ENCODE data around the gene ZDHHC18.
"Not testable (repeated sequence)": the region's sequence is repeated elsewhere in the genome, so short reads cannot be mapped to it uniquely, and the experiment has no call there.

Gene ZDHHC18

DNA sequence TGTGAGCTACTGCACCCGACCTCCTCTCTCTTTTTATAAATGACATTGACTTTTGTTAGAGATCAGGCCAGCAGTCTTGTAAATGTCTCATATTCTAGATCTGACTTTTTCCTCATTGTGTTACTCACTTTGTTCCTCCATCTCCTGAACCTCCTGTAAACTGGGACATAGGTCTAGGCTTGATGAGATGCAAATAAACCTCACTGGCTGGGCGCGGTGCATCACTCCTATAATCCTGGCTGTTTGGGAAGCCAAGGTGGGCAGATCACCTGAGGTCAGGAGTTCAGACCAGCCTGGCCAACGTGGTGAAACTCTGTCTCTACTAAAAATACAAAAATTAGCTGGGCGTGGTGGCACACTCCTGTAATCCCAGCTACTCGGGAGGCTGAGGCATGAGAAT lies 21.3 kb downstream of the ZDHHC18 start:
- H3K9ac ChIP-seq (ENCODE audit: low read depth, low read length, poor library complexity); DNase-seq (ENCODE audit: low spot score); H2BK120ac ChIP-seq (ENCODE audit: low read depth, low read length); H3K4ac ChIP-seq (ENCODE audit: low read length); H3K4me3 ChIP-seq (ENCODE audit: low read length in 2 of 2); H4K8ac ChIP-seq (ENCODE audit: low read depth, low read length); H2AK5ac ChIP-seq (ENCODE audit: low read depth, low read length); H3K4me1 ChIP-seq (ENCODE audit: control insufficient read depth in 2 of 2, insufficient read depth in 1 of 2, low read depth in 1 of 2, low read length in 2 of 2); H2BK15ac ChIP-seq (ENCODE audit: low read length); H2BK5ac ChIP-seq (ENCODE audit: low read length); H3K27ac ChIP-seq (replicated peaks; ENCODE audit: low read length); H4K91ac ChIP-seq (ENCODE audit: low read depth, low read length, poor library complexity); H2BK12ac ChIP-seq (ENCODE audit: low read length); H2AFZ ChIP-seq (ENCODE audit: low read length); H3K14ac ChIP-seq (ENCODE audit: low read length); H3K27me3 ChIP-seq (ENCODE audit: control insufficient read depth in 3 of 3, insufficient read depth in 3 of 3, low read depth in 1 of 3, low read length in 3 of 3); H3K4me2 ChIP-seq (ENCODE audit: insufficient read depth, low read length, poor library complexity, severe bottlenecking); H3K18ac ChIP-seq (ENCODE audit: low read length); H3K79me1 ChIP-seq (ENCODE audit: low read depth, low read length); H3K9me3 ChIP-seq (replicated peaks in 1 of 2; ENCODE audit: control insufficient read depth in 2 of 2, insufficient read depth in 1 of 2, low read depth in 1 of 2, low read length in 2 of 2); H3K23ac ChIP-seq (ENCODE audit: low read depth, low read length, poor library complexity): not testable (repeated sequence)
- peaks cover 41 to 84% of the 10 kb centered on the region in 2 donors for H3K36me3 ChIP-seq (replicated peaks in 1 of 2; ENCODE audit: control insufficient read depth in 2 of 2, insufficient read depth in 2 of 2, low read length in 2 of 2)
- WGBS, 2 donors (ENCODE audit: extremely low coverage in 2 of 2, insufficient read length in 2 of 2, insufficient replicate concordance in 1 of 2), result no CpG with 5 or more reads among the region's 6 CpGs

DNA sequence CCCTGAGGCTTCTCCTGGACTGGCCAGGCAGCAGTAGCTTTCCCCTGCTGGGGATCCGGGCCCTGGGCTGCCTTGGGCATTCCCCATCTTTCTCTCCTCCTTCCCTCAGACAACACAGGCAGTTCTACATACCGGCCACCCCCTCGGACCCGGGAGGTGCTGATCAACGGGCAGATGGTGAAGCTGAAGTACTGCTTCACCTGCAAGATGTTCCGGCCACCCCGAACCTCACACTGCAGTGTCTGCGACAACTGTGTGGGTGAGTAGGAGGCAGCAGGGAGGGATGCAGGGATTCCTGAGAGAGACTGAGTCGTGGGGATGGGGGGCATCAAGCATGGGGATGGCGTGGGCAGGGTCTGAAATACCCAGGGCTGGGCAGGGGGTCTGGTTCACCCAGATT lies 22.0 kb downstream of the ZDHHC18 start:
- Histone ChIP-seq H3K4me3 (ENCODE audit: low read length in 2 of 2) (no peak overlapping the region), H3K4me2 (ENCODE audit: insufficient read depth, low read length, poor library complexity, severe bottlenecking) (no peak overlapping the region), H3K79me1 (ENCODE audit: low read depth, low read length) (no peaks in the 10 kb centered on the region), H3K14ac (ENCODE audit: low read length) (no peak overlapping the region), H3K9ac (ENCODE audit: low read depth, low read length, poor library complexity) (no peak overlapping the region), H3K18ac (ENCODE audit: low read length) (no peak overlapping the region), H2BK5ac (ENCODE audit: low read length) (no peak overlapping the region), H2BK12ac (ENCODE audit: low read length) (no peak overlapping the region), H3K4me1 (ENCODE audit: control insufficient read depth in 2 of 2, insufficient read depth in 1 of 2, low read depth in 1 of 2, low read length in 2 of 2) (no peaks in the 10 kb centered on the region), H3K27me3 (ENCODE audit: control insufficient read depth in 3 of 3, insufficient read depth in 3 of 3, low read depth in 1 of 3, low read length in 3 of 3) (no peaks in the 10 kb centered on the region), H3K9me3 (replicated peaks in 1 of 2; ENCODE audit: control insufficient read depth in 2 of 2, insufficient read depth in 1 of 2, low read depth in 1 of 2, low read length in 2 of 2) (no peaks in the 10 kb centered on the region), H4K8ac (ENCODE audit: low read depth, low read length) (no peak overlapping the region), H3K36me3 (replicated peaks in 1 of 2; ENCODE audit: control insufficient read depth in 2 of 2, insufficient read depth in 2 of 2, low read length in 2 of 2) (peaks cover 41 to 84% of the 10 kb centered on the region in 2 donors), H2AK5ac (ENCODE audit: low read depth, low read length) (no peak overlapping the region), H3K4ac (ENCODE audit: low read length) (no peak overlapping the region), H4K91ac (ENCODE audit: low read depth, low read length, poor library complexity) (no peak overlapping the region), H3K23ac (ENCODE audit: low read depth, low read length, poor library complexity) (no peak overlapping the region), H2AFZ (ENCODE audit: low read length) (no peak overlapping the region), H2BK120ac (ENCODE audit: low read depth, low read length) (no peak overlapping the region), H2BK15ac (ENCODE audit: low read length) (no peak overlapping the region), H3K27ac (replicated peaks; ENCODE audit: low read length) (no peak overlapping the region)
- WGBS, 2 donors (ENCODE audit: extremely low coverage in 2 of 2, insufficient read length in 2 of 2, insufficient replicate concordance in 1 of 2), result no CpG with 5 or more reads among the region's 10 CpGs
- no peak for DNase-seq (ENCODE audit: low spot score)

DNA sequence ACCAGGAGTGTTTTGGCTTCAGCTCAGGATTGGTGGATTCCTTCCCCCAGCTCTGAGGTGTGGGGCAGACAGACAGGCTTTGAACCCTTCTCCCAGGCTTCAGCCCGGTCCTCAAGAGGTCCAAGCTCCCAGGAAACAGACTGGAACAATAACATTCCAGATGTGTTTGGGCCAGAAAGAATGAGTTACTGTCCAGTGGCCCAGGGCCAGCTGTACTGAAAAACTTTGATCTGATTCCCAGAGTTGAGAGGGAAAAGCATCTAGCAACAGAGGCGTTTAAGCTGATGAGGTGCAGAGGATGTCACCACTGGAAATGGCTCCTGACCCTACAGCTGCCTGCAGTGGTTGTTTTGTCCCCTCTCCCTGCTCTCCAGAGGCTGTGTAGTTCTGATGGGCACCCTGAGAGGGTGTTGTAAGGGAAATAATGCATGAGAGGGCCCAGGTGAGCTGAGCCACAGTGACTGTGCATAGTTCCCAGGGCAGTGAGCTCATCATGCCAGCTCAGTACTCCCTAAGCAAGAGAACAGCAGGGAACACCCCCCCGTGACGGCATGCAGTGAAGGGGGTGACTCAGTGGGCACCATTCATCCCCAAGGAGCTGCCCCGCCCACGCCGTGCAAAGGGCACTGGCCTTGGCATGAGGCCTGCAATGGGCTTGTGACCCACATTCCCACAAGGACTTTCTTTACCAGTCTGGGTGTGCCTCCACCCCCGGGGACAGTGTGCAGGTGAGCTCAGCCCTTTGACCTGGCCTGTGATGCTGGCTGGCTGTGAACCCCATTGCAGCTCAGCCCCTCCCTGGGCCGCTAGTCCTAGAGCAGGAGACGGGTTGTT lies 22.7 kb downstream of the ZDHHC18 start:
- Histone ChIP-seq H3K14ac (ENCODE audit: low read length) (no peak overlapping the region), H3K4ac (ENCODE audit: low read length) (no peak overlapping the region), H3K4me2 (ENCODE audit: insufficient read depth, low read length, poor library complexity, severe bottlenecking) (no peak overlapping the region), H3K27ac (replicated peaks; ENCODE audit: low read length) (no peak overlapping the region), H2BK120ac (ENCODE audit: low read depth, low read length) (no peak overlapping the region), H4K91ac (ENCODE audit: low read depth, low read length, poor library complexity) (no peak overlapping the region), H3K9me3 (replicated peaks in 1 of 2; ENCODE audit: control insufficient read depth in 2 of 2, insufficient read depth in 1 of 2, low read depth in 1 of 2, low read length in 2 of 2) (no peaks in the 10 kb centered on the region), H4K8ac (ENCODE audit: low read depth, low read length) (no peak overlapping the region), H2AFZ (ENCODE audit: low read length) (no peak overlapping the region), H2BK15ac (ENCODE audit: low read length) (no peak overlapping the region), H3K9ac (ENCODE audit: low read depth, low read length, poor library complexity) (peak overlapping the region; percentile 54), H3K4me3 (ENCODE audit: low read length in 2 of 2) (no peak overlapping the region), H3K27me3 (ENCODE audit: control insufficient read depth in 3 of 3, insufficient read depth in 3 of 3, low read depth in 1 of 3, low read length in 3 of 3) (no peaks in the 10 kb centered on the region), H3K23ac (ENCODE audit: low read depth, low read length, poor library complexity) (peak overlapping the region; percentile 82), H3K4me1 (ENCODE audit: control insufficient read depth in 2 of 2, insufficient read depth in 1 of 2, low read depth in 1 of 2, low read length in 2 of 2) (no peaks in the 10 kb centered on the region), H3K36me3 (replicated peaks in 1 of 2; ENCODE audit: control insufficient read depth in 2 of 2, insufficient read depth in 2 of 2, low read length in 2 of 2) (peaks cover 46 to 86% of the 10 kb centered on the region in 2 donors), H2AK5ac (ENCODE audit: low read depth, low read length) (no peak overlapping the region), H2BK5ac (ENCODE audit: low read length) (no peak overlapping the region), H2BK12ac (ENCODE audit: low read length) (no peak overlapping the region), H3K79me1 (ENCODE audit: low read depth, low read length) (no peaks in the 10 kb centered on the region), H3K18ac (ENCODE audit: low read length) (no peak overlapping the region)
- WGBS, 2 donors (ENCODE audit: extremely low coverage in 2 of 2, insufficient read length in 2 of 2, insufficient replicate concordance in 1 of 2), result no CpG with 5 or more reads among the region's 10 CpGs
- DNase-seq (ENCODE audit: low spot score), result no peak

DNA sequence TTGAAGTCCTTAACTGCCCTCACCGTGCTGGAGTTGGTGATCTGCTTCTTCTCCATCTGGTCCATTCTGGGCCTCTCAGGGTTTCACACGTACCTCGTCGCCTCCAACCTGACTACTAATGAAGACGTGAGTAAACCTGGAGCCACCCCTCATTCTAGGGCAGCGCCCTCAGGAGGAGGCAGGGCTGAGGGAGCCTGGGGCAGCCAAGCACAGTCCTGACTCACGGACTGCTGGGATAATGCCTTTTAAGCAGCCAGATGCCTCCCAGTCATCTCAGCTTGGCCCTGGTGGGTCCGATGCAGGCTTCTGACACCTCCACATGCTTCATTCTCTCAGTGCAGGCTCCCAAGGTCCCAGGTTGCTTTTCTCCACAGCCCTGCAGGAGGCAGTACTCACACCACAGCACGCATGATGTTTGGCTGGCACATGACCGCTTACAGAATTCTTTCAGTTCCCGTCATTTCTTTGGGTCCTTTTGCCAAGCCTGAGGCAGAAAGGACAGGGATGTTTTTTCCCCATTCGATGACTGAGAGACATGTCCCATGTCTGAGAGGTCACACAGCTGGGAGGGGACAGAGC lies 24.7 kb downstream of the ZDHHC18 start:
- no CpG with 5 or more reads among the region's 12 CpGs for WGBS, 2 donors (ENCODE audit: extremely low coverage in 2 of 2, insufficient read length in 2 of 2, insufficient replicate concordance in 1 of 2)
- no peak overlapping the region for H3K9ac ChIP-seq (ENCODE audit: low read depth, low read length, poor library complexity)
- DNase-seq (ENCODE audit: low spot score), result no peak
- H3K4ac ChIP-seq (ENCODE audit: low read length), result no peak overlapping the region
- H3K23ac ChIP-seq (ENCODE audit: low read depth, low read length, poor library complexity), result no peak overlapping the region
- no peak overlapping the region for H2AK5ac ChIP-seq (ENCODE audit: low read depth, low read length)
- no peak overlapping the region for H2AFZ ChIP-seq (ENCODE audit: low read length)
- H3K14ac ChIP-seq (ENCODE audit: low read length), result no peak overlapping the region
- no peak overlapping the region for H2BK12ac ChIP-seq (ENCODE audit: low read length)
- H3K18ac ChIP-seq (ENCODE audit: low read length), result no peak overlapping the region
- no peak overlapping the region for H2BK5ac ChIP-seq (ENCODE audit: low read length)
- H3K36me3 ChIP-seq (replicated peaks in 1 of 2; ENCODE audit: control insufficient read depth in 2 of 2, insufficient read depth in 2 of 2, low read length in 2 of 2), result peaks cover 46 to 97% of the 10 kb centered on the region in 2 donors
- no peak overlapping the region for H3K4me3 ChIP-seq (ENCODE audit: low read length in 2 of 2)
- no peaks in the 10 kb centered on the region for H3K79me1 ChIP-seq (ENCODE audit: low read depth, low read length)
- H2BK120ac ChIP-seq (ENCODE audit: low read depth, low read length), result no peak overlapping the region
- H3K4me2 ChIP-seq (ENCODE audit: insufficient read depth, low read length, poor library complexity, severe bottlenecking), result no peak overlapping the region
- H3K27me3 ChIP-seq (ENCODE audit: control insufficient read depth in 3 of 3, insufficient read depth in 3 of 3, low read depth in 1 of 3, low read length in 3 of 3), result no peaks in the 10 kb centered on the region
- H4K91ac ChIP-seq (ENCODE audit: low read depth, low read length, poor library complexity), result no peak overlapping the region
- H3K4me1 ChIP-seq (ENCODE audit: control insufficient read depth in 2 of 2, insufficient read depth in 1 of 2, low read depth in 1 of 2, low read length in 2 of 2), result peaks cover 0 to 2% of the 10 kb centered on the region in 2 donors
- H3K9me3 ChIP-seq (replicated peaks in 1 of 2; ENCODE audit: control insufficient read depth in 2 of 2, insufficient read depth in 1 of 2, low read depth in 1 of 2, low read length in 2 of 2), result no peaks in the 10 kb centered on the region
- H4K8ac ChIP-seq (ENCODE audit: low read depth, low read length), result no peak overlapping the region
- no peak overlapping the region for H3K27ac ChIP-seq (replicated peaks; ENCODE audit: low read length)
- no peak overlapping the region for H2BK15ac ChIP-seq (ENCODE audit: low read length)
